GM06990 (cell line): ENCODE measurements around the gene UBE2V1.
A peak's percentile ranks its signal among the peaks of the same experiment; 100 is the strongest.

Experiments
- DNase-seq: peaks from one replicate; pipeline ENCODE4 v3.0.0-alpha.2; 2011; ENCODE audit not compliant: insufficient read length; ENCODE audit errors: extremely low read depth
- H3K27me3 ChIP-seq: replicated peaks from 2 replicates; pipeline ENCODE4 v1.6.0; 2011; ENCODE audit warnings: low read length; ENCODE audit not compliant: control insufficient read depth, insufficient read depth
- H3K36me3 ChIP-seq: 2 replicates; pipeline ENCODE4 v1.5.1; 2011; ENCODE audit warnings: low read length; ENCODE audit not compliant: control insufficient read depth, insufficient read depth
- H3K4me3 ChIP-seq: replicated peaks from 2 replicates; pipeline ENCODE4 v1.5.1; 2011; ENCODE audit warnings: low read depth, mild to moderate bottlenecking, control low read depth, low read length
- CTCF ChIP-seq: IDR thresholded peaks from 2 replicates; pipeline ENCODE4 v1.5.1; 2011; ENCODE audit warnings: low read length, control low read depth, mild to moderate bottlenecking, inconsistent platforms; ENCODE audit not compliant: insufficient read depth, poor library complexity, severe bottlenecking

UBE2V1 gene

GRCh38 chr20:50052550-50053361 lies 60.2 kb downstream of the UBE2V1 start:
- Histone ChIP-seq H3K27me3 (no peaks in the 10 kb centered on the region), H3K4me3 (no peak overlapping the region), H3K36me3 (no peaks in the 10 kb centered on the region)
- no peak for TF ChIP-seq CTCF
- DNase-seq, result no peak

GRCh38 chr20:50050660-50051308 lies 62.2 kb downstream of the UBE2V1 start:
- no peak overlapping the region for H3K4me3 ChIP-seq
- no peak for DNase-seq
- H3K27me3 ChIP-seq, result no peaks in the 10 kb centered on the region
- H3K36me3 ChIP-seq, result no peaks in the 10 kb centered on the region
- no peak for TF ChIP-seq CTCF

- H3K4me3 ChIP-seq, result no peak overlapping the region
- H3K36me3 ChIP-seq, result no peaks in the 10 kb centered on the region
- no peak for DNase-seq
- TF ChIP-seq CTCF, result no peak
- no peaks in the 10 kb centered on the region for H3K27me3 ChIP-seq
These were observed 62.7 kb downstream of the UBE2V1 start for GRCh38 chr20:50050214-50050613.

- no peak for TF ChIP-seq CTCF
- Histone ChIP-seq H3K27me3 (no peaks in the 10 kb centered on the region), H3K36me3 (no peaks in the 10 kb centered on the region), H3K4me3 (no peak overlapping the region)
- DNase-seq, result peak; percentile 37
These were observed 63.4 kb downstream of the UBE2V1 start for GRCh38 chr20:50049442-50050026.

- DNase-seq, result no peak
- TF ChIP-seq CTCF, result no peak
- no peak overlapping the region for H3K4me3 ChIP-seq
- H3K36me3 ChIP-seq, result no peaks in the 10 kb centered on the region
- H3K27me3 ChIP-seq, result no peaks in the 10 kb centered on the region
These were observed 64.4 kb downstream of the UBE2V1 start for GRCh38 chr20:50048420-50049166.
